Choroid plexus epithelial cell (primary cell): ENCODE measurements around the gene MAGEC1.
"Not testable (repeated sequence)": the region's sequence is repeated elsewhere in the genome, so short reads cannot be mapped to it uniquely, and the experiment has no call there.

ENCODE experiments used
- DNase-seq: peaks from one replicate; pipeline ENCODE4 v3.0.0-alpha.2; 2010; ENCODE audit warnings: low read depth
- H3K4me3 ChIP-seq: 2 replicates; pipeline ENCODE4 v1.5.1; 2011; ENCODE audit warnings: low read depth, mild to moderate bottlenecking, control low read depth, low read length, moderate library complexity
- CTCF ChIP-seq: conservative IDR thresholded peaks from 2 replicates; pipeline ENCODE4 v1.5.1; 2011; ENCODE audit warnings: low read depth, mild to moderate bottlenecking, control low read depth, inconsistent platforms, low read length, moderate library complexity

Gene MAGEC1

GRCh38 chrX:141903400-141904155, at the start of gene MAGEC1:
Gene MAGEC1, plus strand, starts transcription at chrX:141903894. Its CDS starts 1,179 bp downstream, at chrX:141905073.
- no peak for DNase-seq
- no peak within 1 kb of the TSS for H3K4me3 ChIP-seq
- TF ChIP-seq CTCF, result no peak

GRCh38 chrX:141857479-141857878, 46.2 kb upstream of the MAGEC1 start:
- DNase-seq, result no peak
- H3K4me3 ChIP-seq, result no peak overlapping the region
- TF ChIP-seq CTCF, result no peak

- no peak overlapping the region for H3K4me3 ChIP-seq
- DNase-seq, result peak; percentile 0
- TF ChIP-seq CTCF, result no peak
Observed at GRCh38 chrX:141879616-141880015, 24.1 kb upstream of the MAGEC1 start.

- DNase-seq, H3K4me3 ChIP-seq: not testable (repeated sequence)
Observed at GRCh38 chrX:141888811-141889210, 14.9 kb upstream of the MAGEC1 start.

GRCh38 chrX:141894733-141895132, 9.0 kb upstream of the MAGEC1 start:
- no peak overlapping the region for H3K4me3 ChIP-seq
- DNase-seq, result no peak
- TF ChIP-seq CTCF, result no peak

- no peak for TF ChIP-seq CTCF
- no peak overlapping the region for H3K4me3 ChIP-seq
- no peak for DNase-seq
Observed at GRCh38 chrX:141897690-141898089, 6.0 kb upstream of the MAGEC1 start.

GRCh38 chrX:141902366-141902765, 1.3 kb upstream of the MAGEC1 start:
- TF ChIP-seq CTCF, result no peak
- DNase-seq, result no peak
- no peak overlapping the region for H3K4me3 ChIP-seq
